Measurements from ENCODE around the gene TNNT2. TPM values are rescaled to one million over a fixed set of nuclear protein-coding genes. Genes with fewer than 3 reads are reported as not detected.

The TNNT2 gene
- total RNA-seq, 1 donor from 2014 or later, result 3.0 TPM

- Mint-ChIP-seq H3K4me1 (ENCODE audit: unreplicated experiment) (peaks cover under 1% of the 10 kb centered on the region), H3K27me3 (ENCODE audit: unreplicated experiment) (peaks cover 35% of the 10 kb centered on the region)
These were observed 53.2 kb downstream of the TNNT2 start for GRCh38 chr1:201324306-201324705.

GRCh38 chr1:201322653-201323510, 54.6 kb downstream of the TNNT2 start:
- Mint-ChIP-seq H3K9me3 (ENCODE audit: unreplicated experiment) (no peaks in the 10 kb centered on the region), H3K27me3 (ENCODE audit: unreplicated experiment) (peaks cover 32% of the 10 kb centered on the region), H3K4me1 (ENCODE audit: unreplicated experiment) (no peaks in the 10 kb centered on the region), H3K36me3 (ENCODE audit: unreplicated experiment) (no peaks in the 10 kb centered on the region), H3K27ac (ENCODE audit: unreplicated experiment) (no peak overlapping the region), H3K4me3 (ENCODE audit: unreplicated experiment) (no peak overlapping the region)
- no peak for TF ChIP-seq CTCF (IDR thresholded peaks at IDR 0.05)
- DNase-seq (ENCODE audit: extremely low spot score, unreplicated experiment), result no peak

More at GRCh38 chr1:201324306-201324705, 53.2 kb downstream of the TNNT2 start:
- Mint-ChIP-seq H3K4me3 (ENCODE audit: unreplicated experiment) (no peak overlapping the region), H3K36me3 (ENCODE audit: unreplicated experiment) (no peaks in the 10 kb centered on the region), H3K27ac (ENCODE audit: unreplicated experiment) (no peak overlapping the region), H3K9me3 (ENCODE audit: unreplicated experiment) (no peaks in the 10 kb centered on the region)
- DNase-seq (ENCODE audit: extremely low spot score, unreplicated experiment), result no peak
- no peak for TF ChIP-seq CTCF (IDR thresholded peaks at IDR 0.05)

- Mint-ChIP-seq H3K4me3 (ENCODE audit: unreplicated experiment) (no peak overlapping the region), H3K27me3 (ENCODE audit: unreplicated experiment) (peaks cover 23% of the 10 kb centered on the region), H3K4me1 (ENCODE audit: unreplicated experiment) (no peaks in the 10 kb centered on the region), H3K36me3 (ENCODE audit: unreplicated experiment) (no peaks in the 10 kb centered on the region), H3K9me3 (ENCODE audit: unreplicated experiment) (no peaks in the 10 kb centered on the region), H3K27ac (ENCODE audit: unreplicated experiment) (no peak overlapping the region)
- no peak for TF ChIP-seq CTCF (IDR thresholded peaks at IDR 0.05)
- no peak for DNase-seq (ENCODE audit: extremely low spot score, unreplicated experiment)
These were observed 55.6 kb downstream of the TNNT2 start for GRCh38 chr1:201321826-201322390.

- Mint-ChIP-seq H3K27me3 (ENCODE audit: unreplicated experiment) (peaks cover 20% of the 10 kb centered on the region), H3K4me3 (ENCODE audit: unreplicated experiment) (no peak overlapping the region), H3K27ac (ENCODE audit: unreplicated experiment) (no peak overlapping the region), H3K4me1 (ENCODE audit: unreplicated experiment) (no peaks in the 10 kb centered on the region), H3K36me3 (ENCODE audit: unreplicated experiment) (no peaks in the 10 kb centered on the region), H3K9me3 (ENCODE audit: unreplicated experiment) (no peaks in the 10 kb centered on the region)
- TF ChIP-seq CTCF (IDR thresholded peaks at IDR 0.05), result no peak
- no peak for DNase-seq (ENCODE audit: extremely low spot score, unreplicated experiment)
These were observed 57.2 kb downstream of the TNNT2 start for GRCh38 chr1:201320168-201320788.

- H3K27me3 Mint-ChIP-seq (ENCODE audit: unreplicated experiment), result peaks cover 27% of the 10 kb centered on the region
- no peak for TF ChIP-seq CTCF (IDR thresholded peaks at IDR 0.05)
- peaks cover 3% of the 10 kb centered on the region for H3K36me3 Mint-ChIP-seq (ENCODE audit: unreplicated experiment)
- no peaks in the 10 kb centered on the region for H3K9me3 Mint-ChIP-seq (ENCODE audit: unreplicated experiment)
- no peak for DNase-seq (ENCODE audit: extremely low spot score, unreplicated experiment)
- H3K27ac Mint-ChIP-seq (ENCODE audit: unreplicated experiment), result no peak overlapping the region
- no peak overlapping the region for H3K4me3 Mint-ChIP-seq (ENCODE audit: unreplicated experiment)
- no peaks in the 10 kb centered on the region for H3K4me1 Mint-ChIP-seq (ENCODE audit: unreplicated experiment)
These were observed 57.8 kb downstream of the TNNT2 start for GRCh38 chr1:201319631-201320030.

Measured in osteocyte (in vitro differentiated cells).